ENCODE results near the gene EFNA5.

Gene EFNA5

DNA sequence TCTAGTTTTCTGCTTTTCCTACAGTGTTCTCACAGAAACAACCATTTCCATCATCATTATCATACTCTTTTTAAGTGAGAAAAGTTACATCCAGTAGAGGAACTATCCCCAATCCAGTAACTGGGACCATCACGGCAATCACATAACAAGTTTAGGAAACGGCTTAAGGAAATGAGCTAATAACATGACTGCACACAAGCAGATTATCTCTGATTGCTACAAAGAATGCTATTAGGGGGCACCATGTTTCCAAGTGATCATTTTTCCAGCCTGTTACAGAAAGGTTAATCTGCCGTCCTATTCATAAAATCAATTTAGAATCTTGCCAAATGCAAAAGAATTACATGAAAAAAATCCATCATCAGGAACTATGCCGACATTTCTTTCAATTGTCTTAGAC, 94.6 kb downstream of the EFNA5 start:
- in situ Hi-C loops (cut with MboI; ENCODE audit: low sequenced_read_pairs), result no loop called here

DNA sequence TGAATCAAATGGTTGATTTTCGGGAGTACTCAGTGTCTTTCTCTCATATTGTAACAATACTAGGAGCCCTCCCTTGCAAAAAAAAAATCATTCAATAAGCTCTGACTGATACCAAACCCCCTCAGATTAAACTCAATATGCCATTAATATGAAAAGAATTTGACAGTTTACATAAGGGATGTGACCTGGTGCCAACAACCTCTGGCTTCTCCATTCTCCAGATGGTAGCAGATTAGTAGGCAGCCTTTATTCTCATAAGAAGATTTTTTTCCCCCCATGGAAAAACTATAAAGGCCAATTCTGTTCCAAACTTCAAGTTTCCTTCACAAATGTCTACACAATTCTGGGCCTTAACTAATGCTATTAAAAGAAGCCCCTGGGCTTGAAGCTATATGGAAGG, 96.5 kb downstream of the EFNA5 start:
- in situ Hi-C loops (cut with MboI; ENCODE audit: low sequenced_read_pairs), result no loop called here

DNA sequence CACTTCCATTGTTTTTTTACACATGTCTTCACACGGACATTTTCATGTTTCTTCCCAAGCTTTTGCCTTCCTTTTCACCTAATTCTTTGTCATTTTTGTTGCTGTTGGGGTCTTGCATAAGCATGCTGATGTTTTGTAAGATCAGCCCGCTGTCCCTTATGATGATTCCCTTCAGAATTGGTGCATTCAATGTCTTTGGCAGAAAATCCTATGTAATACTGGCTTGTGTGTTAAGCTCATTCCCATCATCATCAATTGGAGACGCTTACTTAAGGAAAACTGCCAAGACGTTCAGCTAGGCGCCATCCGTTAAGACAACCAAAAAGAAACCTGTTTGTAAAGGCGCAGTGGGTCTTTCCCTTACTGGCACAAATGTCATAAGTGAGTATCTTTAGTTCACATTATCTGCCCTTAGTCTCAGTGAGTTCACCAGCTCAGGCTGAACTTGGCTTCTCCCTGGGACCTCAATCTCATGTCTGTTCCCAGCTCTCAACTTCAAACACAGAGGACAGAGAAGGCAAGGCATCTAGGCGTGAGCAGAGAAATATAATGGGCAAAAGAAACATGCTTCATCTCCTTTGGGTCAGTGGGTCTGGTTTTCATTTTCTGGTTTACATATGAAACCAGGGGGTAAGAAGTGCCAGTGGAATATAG, 97.9 kb downstream of the EFNA5 start:
- in situ Hi-C loops (cut with MboI; ENCODE audit: low sequenced_read_pairs), result no loop called here

DNA sequence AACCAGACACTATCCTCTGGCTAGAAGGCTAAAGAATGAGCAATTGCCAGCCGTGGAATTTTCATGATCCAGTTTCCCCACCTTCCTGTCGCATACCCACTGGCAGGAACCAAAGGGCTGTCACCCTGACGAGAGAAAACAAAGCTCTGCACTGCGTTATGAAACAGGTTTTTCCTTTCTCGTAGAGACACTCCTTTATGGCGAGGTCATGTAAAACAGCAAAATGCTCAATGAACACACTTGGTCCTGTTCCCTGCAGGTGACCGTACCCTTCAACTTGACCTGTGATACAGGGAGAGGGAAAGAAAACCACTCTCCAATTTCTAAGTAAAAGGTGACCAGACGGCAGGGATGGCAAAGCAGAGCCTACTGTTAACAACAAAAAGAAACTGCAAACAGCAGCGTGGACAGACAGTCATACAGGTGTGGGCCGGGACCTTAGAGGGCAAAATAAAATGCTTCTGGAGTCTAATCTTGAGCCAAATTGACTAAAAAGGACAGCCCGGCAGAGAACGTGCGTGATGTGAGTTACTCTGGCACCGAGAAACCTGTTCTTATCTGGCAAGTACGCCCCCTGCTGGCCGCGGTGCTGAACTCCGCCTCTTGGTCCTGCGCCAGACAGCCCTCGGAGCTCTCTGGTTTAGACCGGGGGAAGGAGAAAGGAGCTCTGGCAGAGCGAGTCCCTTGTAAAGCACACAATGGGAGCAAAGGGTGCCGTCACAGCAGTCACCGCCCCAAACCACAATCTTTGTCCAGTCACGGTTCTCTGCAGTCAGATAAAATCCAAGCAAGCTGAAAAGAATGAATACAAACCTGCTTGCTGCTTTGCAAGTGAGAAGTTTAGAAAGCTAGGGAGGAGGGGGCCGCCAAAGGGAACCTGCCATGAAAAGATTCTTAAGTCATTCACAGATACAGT, 98.9 kb downstream of the EFNA5 start:
- in situ Hi-C loops (cut with MboI; ENCODE audit: low sequenced_read_pairs), result no loop called here

DNA sequence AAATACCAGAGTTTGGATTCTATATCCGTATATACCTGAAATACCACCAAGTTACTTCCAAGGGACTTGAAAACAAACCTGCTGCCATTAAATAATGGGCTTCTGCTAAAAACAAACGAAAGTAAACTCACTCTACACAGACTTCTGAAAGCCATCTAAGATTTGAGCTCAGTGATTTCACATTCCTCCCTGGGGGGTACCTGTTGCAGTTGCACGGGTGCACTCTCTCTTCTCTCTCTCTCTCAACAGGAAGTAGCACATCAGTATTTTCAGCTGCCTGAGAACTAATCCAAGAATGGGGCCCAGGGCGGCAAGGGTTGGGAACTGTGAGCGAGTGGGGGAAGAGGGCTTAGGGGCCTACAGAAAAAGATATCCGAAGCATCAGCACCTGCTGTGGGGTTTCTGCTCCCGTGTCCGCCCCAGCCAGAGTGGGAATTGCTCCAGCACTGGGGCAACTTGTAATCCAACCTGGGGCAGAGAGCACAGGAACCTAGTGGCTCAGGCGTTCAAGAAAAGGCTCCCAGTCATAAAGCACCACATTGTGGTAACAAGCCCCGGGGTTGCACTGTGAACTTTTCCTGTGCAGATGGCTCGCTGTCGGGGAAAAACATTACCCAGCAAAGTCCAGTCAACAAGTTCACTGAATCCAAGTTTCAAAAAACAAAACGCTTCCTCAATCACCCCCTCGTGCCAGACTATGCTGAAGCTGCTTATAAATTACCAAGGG, 99.8 kb downstream of the EFNA5 start:
- in situ Hi-C loops (cut with MboI; ENCODE audit: low sequenced_read_pairs), result no loop called here

DNA sequence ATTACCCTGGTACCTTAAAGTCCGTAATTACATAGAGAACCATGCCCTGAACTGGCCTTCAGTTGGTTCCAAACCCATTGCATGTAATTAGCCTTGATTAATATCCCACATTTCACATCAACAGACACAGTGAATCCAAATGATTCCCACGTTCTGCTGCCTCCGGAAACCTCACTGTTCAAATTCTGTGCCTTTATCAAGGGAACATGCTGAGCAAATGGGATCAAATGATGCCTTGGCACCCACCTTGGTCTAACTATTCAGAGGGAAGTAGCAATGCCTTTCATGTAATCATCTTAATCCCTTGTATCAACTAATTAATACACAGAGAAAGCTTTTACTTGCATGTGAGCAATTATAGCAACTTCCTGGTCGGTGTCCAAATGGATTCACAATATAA, 100.6 kb downstream of the EFNA5 start:
- in situ Hi-C loops (cut with MboI; ENCODE audit: low sequenced_read_pairs), result no loop called here

DNA sequence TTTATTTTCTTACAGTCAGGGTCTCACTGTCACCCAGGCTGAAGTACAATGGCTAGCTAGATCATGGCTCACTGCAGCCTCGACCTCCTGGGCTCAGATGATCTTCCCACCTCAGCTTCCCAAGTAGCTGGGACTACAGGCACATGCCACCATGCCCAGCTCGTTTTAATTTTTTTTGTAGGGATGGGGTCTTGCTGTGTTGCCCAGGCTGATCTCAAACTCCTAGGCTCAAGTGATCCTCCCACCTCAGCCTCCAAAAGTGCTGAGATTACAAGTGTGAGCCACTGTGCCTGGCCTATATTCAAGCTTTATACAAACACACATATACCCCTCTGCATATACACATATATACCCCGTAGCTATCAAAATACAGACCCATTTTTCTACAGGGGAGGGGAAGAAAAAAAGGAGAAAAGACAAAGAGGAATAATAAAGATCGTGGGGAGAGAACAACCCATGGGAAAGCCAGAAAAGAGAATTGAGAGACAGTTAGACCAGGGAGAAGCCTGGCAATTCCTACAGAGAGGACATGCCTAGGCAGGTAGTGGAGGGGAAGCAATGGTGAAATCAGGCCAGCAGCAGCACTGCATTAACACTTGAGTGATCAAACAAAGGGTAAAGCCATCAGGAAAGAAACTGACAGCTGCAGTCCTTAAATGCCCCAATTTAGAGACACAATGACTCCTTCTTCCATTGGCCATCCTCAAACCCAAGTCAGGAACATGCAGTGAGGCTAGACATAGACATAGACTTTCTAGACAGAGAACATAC, 102.7 kb downstream of the EFNA5 start:
- in situ Hi-C loops (cut with MboI; ENCODE audit: low sequenced_read_pairs), result no loop called here

DNA sequence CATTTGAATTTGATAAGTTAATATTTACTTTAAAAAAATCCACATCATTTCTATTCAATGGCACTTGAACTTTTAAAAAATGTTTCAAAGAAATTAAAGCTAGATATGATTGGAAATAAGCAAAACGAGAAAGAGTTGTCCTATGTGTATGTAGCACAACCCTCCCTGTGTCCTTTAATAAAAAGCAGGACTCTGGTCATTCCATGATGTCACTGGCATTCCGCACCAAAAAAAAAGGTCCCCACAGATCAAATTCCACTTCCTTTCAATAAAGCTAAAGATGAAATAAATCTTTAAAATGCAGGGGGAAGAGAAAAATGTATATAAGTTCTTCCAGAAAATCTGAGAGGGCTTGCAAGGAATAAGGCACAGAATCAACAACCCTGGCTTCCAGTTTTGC, 103.8 kb downstream of the EFNA5 start:
- in situ Hi-C loops (cut with MboI; ENCODE audit: low sequenced_read_pairs), result no loop called here

DNA sequence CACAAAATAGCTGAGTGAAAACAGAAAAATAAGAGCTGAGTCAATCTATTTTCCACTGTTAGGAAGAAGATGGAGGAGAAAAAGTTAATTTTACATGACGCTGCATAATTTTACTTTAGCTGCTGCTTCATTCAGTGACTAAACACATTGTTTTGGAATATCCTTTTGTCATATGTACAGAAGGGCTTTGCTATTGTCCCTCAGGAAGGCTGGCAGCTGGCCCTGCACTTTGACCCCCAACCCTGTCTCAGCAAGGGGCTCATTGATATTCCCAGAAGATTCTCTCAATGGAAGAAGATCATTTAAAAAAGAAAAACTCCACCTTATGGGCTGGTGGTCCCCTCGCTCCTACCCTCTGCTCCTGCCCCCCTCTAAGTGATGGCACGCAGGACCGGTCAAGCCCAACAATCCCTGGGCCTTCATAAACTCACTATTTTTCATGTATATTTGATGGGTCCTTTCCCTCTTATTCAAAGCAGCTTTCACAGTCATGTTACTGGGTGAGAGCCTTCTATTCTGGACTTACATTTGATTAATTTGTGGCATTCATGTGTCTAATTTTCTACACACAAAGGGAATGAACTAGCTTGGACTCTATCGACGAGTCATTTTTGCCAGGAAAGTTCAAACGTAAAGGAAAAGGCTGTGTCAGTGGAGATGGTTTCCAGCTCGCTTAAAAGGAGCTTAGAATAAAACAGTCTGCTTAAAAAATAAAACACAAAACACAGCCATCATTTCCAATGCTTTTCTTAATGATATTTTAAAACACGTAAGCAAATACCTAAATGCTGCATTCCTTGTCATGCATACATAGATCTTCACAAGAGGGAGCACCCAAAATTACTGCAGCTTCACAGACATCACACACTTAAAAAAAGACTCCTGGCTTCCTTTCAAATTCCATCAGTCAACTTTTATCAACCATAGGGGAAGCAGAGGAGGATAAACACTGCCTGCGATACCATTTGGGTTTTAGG, 104.7 kb downstream of the EFNA5 start:
- in situ Hi-C loops (cut with MboI; ENCODE audit: low sequenced_read_pairs), result no loop called here

DNA sequence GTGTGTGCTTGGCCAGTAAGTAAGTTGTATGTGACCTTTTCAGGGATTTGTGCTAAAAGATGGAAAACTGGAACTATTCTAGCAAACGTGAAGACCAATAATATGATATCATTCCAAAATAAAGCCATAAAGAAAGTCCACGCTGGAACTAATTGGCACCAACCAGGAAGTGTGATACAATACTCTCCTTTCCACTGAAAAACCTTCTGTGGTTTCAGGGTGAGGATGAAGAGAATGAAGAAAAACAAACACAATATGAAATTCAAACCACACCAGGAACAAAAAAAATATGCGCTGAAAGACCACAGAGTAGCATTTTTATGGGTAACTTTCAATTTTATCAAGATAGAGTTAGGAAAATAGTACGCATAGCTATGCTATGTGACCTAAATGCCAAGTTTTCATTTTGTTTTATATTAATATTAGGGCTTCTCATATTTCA, 105.8 kb downstream of the EFNA5 start:
- in situ Hi-C loops (cut with MboI; ENCODE audit: low sequenced_read_pairs), result no loop called here

DNA sequence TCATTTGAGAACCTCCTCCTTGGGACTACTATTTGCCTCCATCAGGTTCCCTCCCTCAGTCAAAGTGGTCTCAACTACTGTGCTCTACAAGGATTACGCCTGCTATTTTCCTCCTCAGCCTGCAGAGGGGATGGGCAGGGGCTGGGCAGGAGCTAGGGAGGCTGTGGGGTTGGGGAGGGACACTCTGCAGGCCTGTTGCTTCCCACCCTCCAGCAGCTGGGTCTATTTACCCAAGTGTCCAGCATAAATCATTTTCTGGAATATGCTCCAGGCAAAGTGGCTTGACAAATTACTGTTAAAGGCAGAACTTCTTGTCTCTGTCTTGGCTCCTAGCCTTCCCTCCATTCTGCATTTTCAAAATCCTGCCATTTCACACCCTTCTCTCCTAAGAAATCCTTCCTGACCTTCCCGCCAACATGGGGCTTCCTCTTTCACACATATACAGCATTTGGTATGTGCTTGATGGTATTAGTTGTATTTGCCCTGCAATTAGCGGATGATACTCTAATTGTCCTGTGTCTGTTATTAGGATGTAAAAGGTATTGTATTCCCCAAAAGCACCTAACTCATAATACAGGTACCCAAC, 106.7 kb downstream of the EFNA5 start:
- in situ Hi-C loops (cut with MboI; ENCODE audit: low sequenced_read_pairs), result no loop called here

DNA sequence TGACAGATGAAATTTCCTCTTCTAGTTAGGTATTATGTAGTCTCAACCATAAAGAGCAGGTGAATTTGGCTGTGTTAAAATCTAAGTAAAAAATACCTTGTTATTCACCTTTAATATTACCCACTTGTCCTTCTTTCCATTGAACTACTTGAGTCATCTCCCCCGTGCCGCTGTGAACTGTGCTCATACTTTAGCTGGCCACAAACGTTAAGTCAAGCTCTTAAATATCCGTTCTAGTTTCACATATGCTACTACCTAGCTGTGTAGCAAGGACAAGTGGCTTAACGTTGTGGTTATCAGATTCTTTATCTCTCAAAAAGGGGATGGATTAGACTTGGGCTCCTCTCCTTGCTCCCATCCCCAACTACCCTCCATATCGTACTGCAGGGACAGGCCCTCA, 110.4 kb downstream of the EFNA5 start:
- in situ Hi-C loops (cut with MboI; ENCODE audit: low sequenced_read_pairs), result no loop called here

DNA sequence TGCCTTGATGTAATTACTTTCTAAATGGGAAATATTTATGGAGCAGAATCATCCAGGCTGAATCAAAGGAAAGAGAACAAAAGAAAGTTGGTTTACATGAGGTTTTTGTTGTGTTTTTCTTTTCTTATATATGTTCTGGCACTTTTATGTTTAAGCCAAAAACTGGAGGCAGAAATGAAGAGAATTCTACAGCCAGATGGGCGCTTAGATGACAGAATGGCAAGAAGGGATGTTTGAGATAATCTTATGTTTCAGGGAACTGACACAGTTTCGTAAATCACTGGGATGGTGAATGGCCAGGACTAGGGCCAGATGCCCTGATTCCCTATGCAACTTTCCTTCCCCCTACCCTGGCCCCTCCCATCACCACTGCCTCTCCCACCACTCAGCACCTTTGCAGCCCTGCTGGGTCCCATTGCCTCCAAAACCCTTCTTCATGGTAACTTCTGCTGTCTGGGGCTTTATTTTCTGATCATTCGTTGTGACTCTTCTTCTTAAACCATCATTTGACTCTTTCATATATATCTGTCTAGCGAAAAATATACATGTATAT, 111.8 kb downstream of the EFNA5 start:
- in situ Hi-C loops (cut with MboI; ENCODE audit: low sequenced_read_pairs), result no loop called here

DNA sequence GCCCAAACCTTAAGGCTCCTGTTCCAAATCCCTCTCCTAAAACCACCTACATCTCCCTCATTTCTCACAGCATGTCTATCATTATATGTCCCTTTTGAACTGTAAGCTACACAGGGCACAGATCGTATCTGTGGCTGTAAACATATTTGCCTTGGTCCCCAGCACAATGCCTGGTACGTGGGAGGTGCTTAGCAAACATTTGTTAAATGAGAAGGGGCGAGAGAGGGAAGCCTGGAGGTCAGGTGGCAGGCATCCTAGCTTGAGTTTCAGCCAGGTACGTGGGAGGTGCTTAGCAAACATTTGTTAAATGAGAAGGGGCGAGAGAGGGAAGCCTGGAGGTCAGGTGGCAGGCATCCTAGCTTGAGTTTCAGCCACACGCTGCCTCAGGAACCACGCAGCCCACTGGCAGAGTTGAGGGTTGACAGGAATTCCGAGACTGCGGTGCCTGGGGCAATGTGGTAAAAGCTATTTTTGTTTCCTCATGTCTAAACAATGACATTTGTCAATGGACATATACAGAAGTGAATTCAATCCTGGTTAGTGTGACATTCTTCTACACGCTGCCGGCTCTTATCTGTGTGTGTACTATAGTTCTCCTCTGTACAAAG, 113.6 kb downstream of the EFNA5 start:
- in situ Hi-C loops (cut with MboI; ENCODE audit: low sequenced_read_pairs), result no loop called here

DNA sequence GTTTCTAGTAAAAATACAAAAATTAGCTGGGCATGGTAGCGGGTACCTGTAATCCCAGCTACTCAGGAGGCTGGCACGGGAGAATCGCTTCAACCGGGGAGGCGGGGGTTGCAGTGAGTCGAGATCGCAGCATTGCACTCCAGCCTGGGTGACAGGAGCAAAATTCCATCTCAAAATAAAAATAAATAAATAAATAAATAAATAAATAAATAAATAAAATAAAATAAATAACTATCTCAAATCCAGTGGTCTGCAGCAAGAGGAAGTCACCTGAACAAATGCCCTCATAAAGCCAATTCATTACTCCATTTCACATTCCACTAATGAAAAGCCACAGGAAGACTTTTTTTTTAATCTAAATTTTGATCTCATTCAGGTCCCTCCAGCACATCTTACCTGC, 114.2 kb downstream of the EFNA5 start:
- in situ Hi-C loops (cut with MboI; ENCODE audit: low sequenced_read_pairs), result no loop called here

DNA sequence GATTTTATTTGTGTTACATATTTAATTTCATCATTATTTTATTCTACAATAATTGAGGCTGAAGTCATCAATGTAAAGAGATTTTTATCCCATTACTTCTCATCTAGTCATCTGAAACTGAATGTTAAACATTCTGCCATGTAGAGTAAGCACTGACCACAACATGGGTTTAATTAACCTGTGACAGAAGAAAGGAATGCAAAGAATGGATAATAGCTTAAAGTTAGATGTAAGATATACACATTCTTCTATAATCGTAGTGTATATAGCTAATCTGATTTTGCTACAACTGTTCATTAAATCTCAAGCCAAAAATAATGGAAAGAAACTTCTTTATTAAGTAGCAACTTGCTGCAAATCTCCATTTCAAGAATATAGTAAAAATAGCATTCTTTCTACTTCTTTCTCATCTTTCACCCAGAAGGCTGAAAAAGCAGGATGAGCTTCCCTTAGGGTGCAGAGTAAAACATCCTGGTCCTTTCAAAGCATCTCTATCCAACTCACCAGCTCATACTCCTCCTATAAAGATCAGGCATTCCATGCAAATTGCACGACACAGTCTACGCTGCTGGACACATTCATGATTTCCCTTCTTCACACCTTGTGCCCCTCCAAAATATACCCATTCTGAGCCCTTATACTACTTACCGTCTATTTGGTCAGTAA, 115.2 kb downstream of the EFNA5 start:
- in situ Hi-C loops (cut with MboI; ENCODE audit: low sequenced_read_pairs), result no loop called here

DNA sequence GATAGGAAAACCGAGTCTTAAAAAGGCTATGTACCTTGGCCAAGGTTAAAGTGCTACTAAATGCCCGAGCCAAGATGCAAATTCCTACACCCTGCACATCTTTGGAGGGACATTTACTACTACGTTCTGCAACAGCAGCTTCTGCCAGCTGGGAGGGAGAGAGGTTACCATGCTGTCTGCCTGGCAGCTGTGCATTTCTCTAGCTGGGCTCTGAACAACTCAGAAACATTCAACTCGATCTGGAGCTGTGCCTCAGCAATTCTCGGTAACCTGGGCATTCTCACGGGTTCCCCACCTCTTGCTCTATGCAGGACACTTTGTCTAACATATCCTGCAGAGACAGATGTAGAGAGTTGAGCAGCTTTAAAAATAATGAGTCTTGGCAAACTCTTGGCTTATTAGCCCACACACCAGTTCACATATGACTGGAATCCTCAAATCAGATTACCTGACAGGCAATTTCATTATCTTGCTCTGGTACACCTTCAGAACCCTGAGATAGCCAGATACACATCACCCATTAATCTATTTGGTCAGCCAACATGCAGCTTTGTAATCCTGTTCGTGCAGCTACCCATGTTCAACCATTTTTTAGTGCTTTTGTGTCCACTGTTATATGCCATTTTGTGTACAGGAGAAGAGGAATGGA, 115.8 kb downstream of the EFNA5 start:
- in situ Hi-C loops (cut with MboI; ENCODE audit: low sequenced_read_pairs), result no loop called here

DNA sequence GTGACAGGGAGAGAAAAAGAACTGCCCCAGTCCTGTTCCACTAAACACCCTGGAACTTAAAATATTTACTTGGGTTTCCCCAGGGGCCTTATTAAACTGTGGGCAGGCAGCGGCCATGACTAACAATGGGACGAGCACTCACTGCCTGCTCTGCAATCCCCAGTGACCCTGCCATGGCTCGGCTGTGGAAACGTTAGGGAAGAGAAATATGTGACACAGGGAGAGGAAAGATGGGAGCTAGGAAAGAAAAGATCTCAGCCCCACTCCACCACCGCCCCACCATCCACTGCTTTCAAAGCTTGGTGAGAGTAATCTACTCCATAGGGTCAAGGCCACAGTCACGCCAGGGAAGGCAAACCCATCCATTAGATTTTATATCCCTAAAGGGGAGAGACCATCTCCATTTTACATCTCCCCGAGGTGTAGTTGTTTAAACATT, 117.6 kb downstream of the EFNA5 start:
- in situ Hi-C loops (cut with MboI; ENCODE audit: low sequenced_read_pairs), result no loop called here
